LNCaP clone FGC (cell line): Measurements from ENCODE around the gene LRRC8C.
"Not testable (repeated sequence)": the region's sequence is repeated elsewhere in the genome, so short reads cannot be mapped to it uniquely, and the experiment has no call there.

Experiments used
- DNase-seq: peaks from one replicate; pipeline ENCODE4 v3.0.0-alpha.2; 2011; ENCODE audit warnings: low read depth
- H3K4me3 ChIP-seq: 2 replicates; pipeline ENCODE4 v1.5.1; 2011; ENCODE audit warnings: mild to moderate bottlenecking, low read depth, low read length, control low read depth
- CTCF ChIP-seq: IDR thresholded peaks from 2 replicates; pipeline ENCODE4 v1.5.1; 2012; ENCODE audit warnings: mild to moderate bottlenecking; ENCODE audit not compliant: control insufficient read depth, insufficient read depth; ENCODE audit errors: extremely low read depth

Gene LRRC8C

GRCh38 chr1:89699451-89699986, 66.6 kb downstream of the LRRC8C start:
- no peak for TF ChIP-seq CTCF
- no peak overlapping the region for H3K4me3 ChIP-seq
- no peak for DNase-seq

DNA sequence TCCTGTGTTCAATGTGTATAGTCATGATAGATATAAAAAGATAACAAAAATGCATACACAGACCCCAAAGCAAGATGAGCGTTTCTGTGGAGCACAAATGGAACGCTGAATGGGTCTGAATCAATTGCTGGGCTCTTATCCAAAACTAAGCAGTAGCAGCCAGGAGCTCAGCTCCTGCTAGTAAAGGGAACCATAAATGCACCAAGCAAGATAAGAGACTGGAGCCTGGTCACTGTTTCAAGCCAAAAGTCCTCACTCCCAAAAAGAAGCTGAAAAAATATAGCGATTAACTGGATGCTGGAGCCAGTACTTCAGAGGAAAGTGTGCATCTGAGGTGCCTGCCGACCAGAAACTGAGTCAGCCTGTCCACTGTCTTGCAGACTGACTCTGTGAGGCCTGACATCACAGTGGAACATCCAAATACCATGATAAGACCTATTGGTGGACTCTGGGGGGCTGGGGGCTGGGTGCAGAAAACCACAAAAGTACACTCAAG, 68.9 kb downstream of the LRRC8C start:
- no peak for TF ChIP-seq CTCF
- H3K4me3 ChIP-seq = no peak overlapping the region
- peak; percentile 17 for DNase-seq

- no peak for DNase-seq
- no peak for TF ChIP-seq CTCF
- H3K4me3 ChIP-seq = no peak overlapping the region
These were observed 69.7 kb downstream of the LRRC8C start for GRCh38 chr1:89702520-89703045.

DNA sequence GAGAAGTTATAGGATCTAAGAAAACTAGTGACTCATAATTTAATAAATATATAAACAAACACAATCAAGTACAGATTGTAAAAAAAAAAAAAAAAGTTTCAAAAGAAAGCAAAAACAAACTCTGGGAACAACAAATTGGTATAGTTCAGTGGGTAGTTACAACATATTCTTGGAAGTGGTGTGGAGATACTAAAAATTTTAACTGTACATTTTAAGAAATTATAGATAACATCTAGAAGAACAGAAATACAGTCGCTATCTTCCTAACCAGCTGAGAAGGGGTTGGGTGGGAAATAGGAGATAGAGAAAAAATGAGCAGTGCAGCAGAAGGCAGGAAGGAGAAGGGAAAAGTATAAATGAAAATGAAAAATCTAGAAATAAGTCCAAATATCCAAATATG, 70.5 kb downstream of the LRRC8C start:
- H3K4me3 ChIP-seq = no peak overlapping the region
- TF ChIP-seq CTCF = no peak
- no peak for DNase-seq

DNA sequence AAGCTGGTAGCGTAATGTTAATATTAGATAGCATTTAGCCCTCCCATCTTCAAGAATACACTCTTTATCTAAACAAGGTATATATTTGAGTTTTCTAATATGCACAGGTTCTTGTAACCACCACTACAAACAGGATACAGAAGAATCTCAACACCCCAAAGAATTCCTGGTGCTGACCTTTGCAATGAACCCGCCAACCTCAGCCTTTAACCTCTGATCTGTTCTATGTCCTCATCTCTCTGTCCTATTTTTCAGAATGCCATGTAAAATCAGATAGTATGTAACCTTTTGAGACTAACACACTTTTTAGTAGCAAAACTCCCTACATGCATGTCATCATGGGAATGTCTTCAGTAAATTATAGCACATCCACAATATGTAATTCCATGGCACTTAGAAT, 71.1 kb downstream of the LRRC8C start:
- no peak overlapping the region for H3K4me3 ChIP-seq
- DNase-seq = no peak
- TF ChIP-seq CTCF = no peak

GRCh38 chr1:89704885-89705284, 72.0 kb downstream of the LRRC8C start:
- DNase-seq, H3K4me3 ChIP-seq: not testable (repeated sequence)

DNA sequence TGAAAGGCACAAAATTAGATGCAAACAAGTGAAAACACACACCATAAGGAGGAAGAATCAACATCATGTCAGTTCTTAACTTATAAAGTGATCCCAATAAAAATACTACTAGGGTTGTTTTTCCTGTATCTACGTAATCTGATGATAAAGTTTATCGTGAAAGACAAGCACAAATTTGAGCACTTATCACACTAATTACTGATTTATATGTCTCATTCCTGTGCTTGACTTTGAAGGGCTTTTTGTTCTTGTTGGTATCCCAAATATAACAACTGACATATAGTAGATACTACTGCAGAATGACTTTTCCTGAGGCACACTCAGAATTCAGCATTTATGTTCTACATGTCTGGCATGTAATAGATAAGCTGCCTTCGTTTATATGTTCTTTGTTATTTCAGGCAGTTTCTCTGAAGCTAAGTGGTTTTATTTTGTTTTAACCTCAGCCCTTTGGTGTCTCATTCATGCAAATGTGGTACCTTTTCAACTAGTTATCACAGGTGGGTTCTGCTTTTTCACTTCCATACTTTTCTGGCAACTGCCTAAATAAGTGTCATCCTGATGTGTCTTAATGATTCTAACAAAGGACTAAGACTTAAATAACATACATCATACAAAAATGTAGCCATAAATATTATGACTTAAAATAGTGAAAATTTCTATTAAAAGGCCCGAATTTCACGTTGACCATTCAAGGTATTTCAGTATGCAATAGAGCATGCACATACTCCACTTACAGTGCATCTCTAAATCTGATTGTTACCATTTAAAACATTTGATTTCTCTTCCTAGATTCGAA, 73.2 kb downstream of the LRRC8C start:
- no peak for TF ChIP-seq CTCF
- no peak for DNase-seq
- H3K4me3 ChIP-seq = no peak overlapping the region
